Gastroesophageal sphincter (tissue), 3 donors: ENCODE data around the gene HDAC4.

Experiments used
- POLR2A ChIP-seq, 2 donors: fragments of 450-650 bp; IDR thresholded peaks; one replicate each; pipeline ENCODE4 v1.6.1; 2017; ENCODE audit warnings: antibody characterized with exemption in 2 of 2, mild to moderate bottlenecking in 2 of 2, moderate library complexity in 1 of 2
- POLR2AphosphoS5 ChIP-seq: sonication (generic); formaldehyde crosslinking; IDR thresholded peaks from one replicate; pipeline ENCODE4 v1.6.1; 2017; ENCODE audit warnings: antibody characterized with exemption
- TF ChIP-seq, protein P1 (sequence below), 4 experiments: fragments of 200-600 bp in 2 of 4; fragments of 450-650 bp in 2 of 4; sonication (generic) in 1 of 4; IDR thresholded peaks; one replicate each; pipeline ENCODE4 v1.5.1; 2017 to 2019; ENCODE audit warnings: antibody characterized with exemption in 4 of 4, mild to moderate bottlenecking in 2 of 4, moderate library complexity in 2 of 4

GRCh38 chr2:239294571-239295054 lies 106.2 kb downstream of the HDAC4 start:
- TF ChIP-seq, protein P1, sequence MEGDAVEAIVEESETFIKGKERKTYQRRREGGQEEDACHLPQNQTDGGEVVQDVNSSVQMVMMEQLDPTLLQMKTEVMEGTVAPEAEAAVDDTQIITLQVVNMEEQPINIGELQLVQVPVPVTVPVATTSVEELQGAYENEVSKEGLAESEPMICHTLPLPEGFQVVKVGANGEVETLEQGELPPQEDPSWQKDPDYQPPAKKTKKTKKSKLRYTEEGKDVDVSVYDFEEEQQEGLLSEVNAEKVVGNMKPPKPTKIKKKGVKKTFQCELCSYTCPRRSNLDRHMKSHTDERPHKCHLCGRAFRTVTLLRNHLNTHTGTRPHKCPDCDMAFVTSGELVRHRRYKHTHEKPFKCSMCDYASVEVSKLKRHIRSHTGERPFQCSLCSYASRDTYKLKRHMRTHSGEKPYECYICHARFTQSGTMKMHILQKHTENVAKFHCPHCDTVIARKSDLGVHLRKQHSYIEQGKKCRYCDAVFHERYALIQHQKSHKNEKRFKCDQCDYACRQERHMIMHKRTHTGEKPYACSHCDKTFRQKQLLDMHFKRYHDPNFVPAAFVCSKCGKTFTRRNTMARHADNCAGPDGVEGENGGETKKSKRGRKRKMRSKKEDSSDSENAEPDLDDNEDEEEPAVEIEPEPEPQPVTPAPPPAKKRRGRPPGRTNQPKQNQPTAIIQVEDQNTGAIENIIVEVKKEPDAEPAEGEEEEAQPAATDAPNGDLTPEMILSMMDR (IDR thresholded peaks at IDR 0.05): no peak
- no peak for TF ChIP-seq POLR2AphosphoS5
- TF ChIP-seq POLR2A (IDR thresholded peaks at IDR 0.05): no peak
